NCI-H446 treated with DMSO at 0.1 percent for 48 hours (cell line): ENCODE data around the gene BTBD9.

ENCODE experiments used
- DNase-seq: peaks from one replicate; lab custom pipeline; 2025; lab: John Stamatoyannopoulos, UW

Gene BTBD9

DNA sequence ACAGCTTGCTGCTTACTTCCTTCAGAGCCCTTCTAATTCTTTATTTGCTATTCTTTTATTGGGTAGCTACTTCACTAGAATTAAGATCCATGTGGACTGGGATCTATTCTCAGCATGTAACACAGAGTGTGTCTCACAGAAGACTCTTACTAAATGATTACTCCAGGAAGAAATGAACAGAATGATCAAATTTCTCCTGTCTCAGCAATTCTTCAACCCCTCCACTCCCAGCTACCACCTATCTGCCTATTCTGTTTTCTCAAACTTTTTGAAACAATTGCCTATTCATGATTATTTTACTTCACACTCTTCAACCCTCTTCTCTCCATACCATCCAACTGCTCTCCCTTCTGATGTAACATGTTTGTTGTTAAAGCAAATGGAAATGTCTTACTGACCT lies 132.6 kb downstream of the BTBD9 start:
- DNase-seq = no peak

DNA sequence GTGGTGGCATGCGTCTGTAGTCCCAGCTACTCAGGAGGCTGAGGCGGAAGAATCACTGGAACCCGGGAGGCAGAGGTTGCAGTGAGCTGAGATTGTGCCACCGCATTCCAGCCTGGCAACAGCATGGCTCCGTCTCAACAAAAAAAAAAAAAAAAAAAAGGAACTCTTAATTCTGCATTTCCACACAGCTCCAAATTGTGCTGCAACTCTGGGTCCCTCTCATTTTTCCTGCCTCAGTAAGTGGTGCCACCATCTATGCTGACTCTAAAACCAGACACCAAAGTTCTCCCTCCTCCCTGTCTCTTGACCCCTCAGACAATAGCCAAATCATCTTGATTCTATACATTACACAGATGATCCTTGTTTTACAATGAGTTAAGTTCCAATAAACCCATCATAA lies 133.9 kb downstream of the BTBD9 start:
- DNase-seq = no peak

DNA sequence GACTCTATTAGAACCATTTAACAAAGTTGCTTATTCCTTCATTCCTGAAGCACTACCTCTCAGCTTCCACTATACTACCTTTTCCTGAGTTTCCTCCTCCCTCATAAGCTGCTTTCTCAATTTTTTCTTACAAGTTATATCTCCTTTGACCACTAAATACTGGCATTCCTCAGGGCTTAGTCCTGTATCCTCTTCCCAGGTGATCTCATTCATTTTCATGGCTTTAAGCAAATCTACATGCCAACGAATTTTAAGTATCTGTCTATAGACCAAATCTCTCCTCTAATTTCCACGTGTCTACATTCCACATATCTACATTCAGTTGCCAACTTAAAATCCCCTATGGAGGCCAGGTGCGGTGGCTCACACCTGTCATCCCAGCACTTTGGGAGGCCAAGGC lies 134.7 kb downstream of the BTBD9 start:
- DNase-seq = no peak

DNA sequence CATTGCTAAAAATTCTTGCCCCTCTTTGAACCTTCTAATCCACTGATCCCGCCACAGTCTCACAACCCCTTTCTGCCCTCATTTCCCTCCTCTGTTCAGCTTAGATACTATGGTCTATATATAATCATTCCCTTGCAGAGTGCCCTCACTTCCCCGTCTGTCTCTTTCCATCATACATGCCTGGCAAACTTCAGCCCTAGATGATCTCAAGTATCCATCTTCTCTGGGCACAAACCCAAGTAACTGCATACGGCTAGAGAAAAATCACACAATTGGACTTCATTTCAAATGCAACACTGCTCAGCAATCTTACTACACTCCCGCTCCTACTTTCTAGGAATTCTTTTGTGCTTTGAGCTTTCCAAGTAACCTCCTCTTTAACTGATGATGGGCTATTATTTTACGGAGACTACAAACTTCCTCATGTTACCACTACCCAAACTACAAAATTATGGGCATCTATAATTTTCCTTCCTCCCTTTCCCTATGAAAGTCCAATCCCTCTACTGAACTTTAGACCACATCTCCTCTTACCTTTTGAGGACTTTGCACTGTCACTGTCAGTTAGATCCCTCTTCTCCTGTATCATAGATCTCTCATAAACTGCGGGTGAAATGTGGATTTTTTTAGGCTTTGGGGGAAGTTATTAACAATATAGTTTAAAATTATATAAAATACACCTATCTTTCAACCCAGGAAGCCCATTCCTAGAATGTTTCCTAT lies 135.6 kb downstream of the BTBD9 start:
- peak; percentile 82 for DNase-seq

DNA sequence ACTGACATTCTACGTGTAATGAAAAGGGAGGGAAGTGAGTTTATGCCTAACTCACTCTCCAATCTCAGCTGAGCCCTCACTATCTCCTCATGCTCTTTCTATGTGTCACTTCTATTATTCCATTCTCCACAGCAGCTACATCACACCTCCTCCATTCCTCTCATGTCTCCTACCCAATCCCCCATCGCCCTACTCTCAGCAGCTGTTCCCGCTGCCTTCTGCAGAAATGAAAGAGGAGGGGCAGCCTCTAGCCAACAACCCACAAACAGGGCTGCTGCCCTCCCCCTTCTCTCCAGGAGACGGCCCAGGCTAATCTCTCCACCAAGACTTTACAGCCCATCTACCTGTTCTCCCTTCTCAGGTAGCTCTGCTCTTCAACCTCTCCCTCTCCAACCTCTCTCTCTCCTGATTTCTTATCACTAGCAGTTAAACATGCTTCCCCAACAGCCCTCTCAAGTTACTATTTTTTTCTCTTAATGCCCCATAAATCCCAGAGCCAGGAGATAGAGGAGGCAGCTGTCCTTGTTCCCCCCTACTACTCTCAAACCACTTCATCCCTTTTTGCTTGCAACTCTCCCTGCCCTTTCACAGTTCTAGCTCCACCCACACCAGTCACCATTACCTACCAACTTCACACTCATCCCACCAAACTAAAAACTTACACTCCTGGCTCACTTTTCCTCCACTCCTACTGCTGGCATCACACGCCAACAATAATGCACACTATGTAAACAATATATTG lies 136.5 kb downstream of the BTBD9 start:
- no peak for DNase-seq

DNA sequence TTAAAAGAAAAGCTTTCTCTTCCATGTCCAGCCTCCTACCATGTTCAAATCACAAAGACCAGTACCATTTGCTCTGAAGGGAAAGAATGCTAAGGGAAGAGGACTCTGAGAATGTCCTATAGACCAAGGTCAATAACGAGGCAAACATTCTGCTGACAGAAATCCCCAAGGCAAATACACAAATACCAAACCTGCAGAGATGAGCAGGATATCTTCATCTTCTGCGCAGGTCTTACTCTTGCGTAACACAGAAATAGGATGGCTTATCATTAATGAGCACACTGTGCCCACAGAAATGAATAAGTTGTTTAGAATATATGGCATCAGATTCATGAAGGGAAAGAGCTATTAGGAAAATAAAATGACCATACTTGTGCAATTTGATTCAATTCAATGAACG lies 137.3 kb downstream of the BTBD9 start:
- DNase-seq = no peak

DNA sequence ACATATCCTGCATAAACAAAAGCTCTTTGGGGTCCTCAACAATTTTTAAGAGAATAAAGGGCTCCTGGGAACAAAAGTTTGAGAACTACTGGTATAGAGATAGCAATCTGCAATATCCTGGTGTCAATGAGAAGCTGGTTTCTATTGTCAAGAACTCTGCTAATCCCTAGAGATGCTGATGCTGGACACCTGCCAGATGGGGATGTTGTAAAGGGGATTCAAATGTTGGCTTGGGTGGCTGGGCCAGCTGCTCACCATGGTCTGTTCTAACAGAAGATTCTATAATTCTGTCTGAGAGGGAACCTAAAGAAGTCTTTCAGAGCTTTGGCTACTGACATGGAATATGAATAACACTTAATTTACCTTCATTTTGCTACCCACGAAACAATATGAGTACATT lies 137.8 kb downstream of the BTBD9 start:
- peak; percentile 82 for DNase-seq

DNA sequence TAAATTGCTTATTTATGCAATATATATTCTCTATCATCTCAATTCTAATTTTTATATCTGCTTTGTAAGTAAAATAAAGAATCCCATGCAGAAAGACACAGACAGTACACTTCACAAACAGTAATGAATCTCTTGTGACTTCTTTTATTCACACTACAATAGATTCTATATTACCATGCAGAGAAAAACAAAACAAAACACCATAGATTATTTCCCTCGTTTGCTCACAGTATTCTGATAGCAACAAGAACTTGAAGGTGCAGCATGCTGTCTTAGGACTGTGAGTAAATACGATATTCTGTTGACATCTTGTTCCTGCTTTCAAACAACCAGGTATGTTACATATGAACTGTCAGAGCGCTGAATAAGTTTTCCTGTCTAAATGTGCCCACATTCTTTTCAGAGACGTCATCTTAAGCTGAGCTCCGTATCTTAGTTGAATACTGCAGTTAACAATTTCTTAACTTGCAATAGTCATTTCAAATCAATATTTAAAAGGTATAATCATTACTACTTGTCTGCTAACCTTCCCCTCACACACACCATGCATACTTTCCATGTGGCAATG lies 140.1 kb downstream of the BTBD9 start:
- DNase-seq = no peak

DNA sequence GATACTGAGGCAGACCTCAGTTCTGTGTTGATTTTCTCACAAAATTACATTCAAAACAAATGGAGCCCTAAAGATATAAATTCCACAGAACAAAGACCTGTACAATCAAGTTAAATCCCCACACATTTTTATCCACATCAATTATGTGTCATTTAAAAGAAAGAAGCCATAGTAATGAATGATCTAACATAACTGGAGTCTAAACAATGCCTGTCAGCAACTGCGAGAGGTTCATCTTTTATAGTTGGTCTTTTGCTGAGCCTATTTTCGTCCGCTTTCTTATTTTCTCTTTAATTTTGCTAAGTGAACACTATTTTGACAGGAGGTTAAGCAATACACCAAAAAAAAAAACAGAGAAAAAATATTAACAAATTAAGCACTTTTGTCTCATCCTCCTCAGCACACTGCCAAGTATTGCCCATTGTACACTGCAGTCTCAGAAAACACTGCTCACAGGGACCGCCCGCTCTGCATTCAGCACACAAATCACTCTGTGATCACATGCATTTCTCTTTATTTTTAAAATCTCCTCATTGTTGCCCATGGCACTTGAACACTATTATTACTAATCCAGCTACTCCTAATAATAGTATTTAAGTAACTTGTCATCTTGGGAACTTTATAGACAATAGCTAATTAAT lies 140.8 kb downstream of the BTBD9 start:
- DNase-seq = no peak

DNA sequence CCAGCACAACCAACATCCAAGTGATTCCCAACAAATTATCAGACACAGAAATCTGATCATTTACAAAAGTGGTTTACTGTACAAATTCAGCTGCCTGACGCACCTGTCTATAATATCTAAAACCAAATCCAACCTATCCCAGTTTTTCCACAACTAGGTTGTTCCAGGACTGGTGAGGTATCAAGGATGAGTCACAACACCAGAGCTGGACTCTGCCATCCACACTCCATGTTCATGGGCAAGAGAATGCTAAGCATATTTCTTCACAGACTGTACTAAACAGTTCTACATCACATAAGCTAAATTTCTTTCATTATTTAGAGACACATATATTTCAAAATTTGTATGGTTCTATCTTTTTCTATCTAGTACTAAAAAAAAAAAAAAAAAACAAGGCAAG lies 141.6 kb downstream of the BTBD9 start:
- no peak for DNase-seq

DNA sequence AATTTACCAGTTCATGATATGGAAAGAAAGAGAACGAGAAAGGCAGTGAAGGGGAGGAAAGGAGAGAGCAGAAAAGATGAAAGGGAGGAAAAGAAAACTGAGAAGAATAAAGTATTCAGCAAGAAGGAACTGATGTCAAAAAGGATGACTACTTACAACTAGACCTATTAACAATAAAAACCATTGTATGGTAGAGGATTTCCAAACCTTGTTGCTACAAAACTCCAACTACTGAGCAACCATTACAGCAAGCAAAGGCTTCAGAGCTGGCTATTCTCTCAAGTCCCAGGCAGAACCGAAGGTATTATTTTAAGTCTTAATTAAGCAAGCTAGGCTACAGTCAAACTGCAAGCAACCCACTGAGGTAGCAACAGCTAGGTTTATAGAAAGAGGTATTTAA lies 142.2 kb downstream of the BTBD9 start:
- no peak for DNase-seq

DNA sequence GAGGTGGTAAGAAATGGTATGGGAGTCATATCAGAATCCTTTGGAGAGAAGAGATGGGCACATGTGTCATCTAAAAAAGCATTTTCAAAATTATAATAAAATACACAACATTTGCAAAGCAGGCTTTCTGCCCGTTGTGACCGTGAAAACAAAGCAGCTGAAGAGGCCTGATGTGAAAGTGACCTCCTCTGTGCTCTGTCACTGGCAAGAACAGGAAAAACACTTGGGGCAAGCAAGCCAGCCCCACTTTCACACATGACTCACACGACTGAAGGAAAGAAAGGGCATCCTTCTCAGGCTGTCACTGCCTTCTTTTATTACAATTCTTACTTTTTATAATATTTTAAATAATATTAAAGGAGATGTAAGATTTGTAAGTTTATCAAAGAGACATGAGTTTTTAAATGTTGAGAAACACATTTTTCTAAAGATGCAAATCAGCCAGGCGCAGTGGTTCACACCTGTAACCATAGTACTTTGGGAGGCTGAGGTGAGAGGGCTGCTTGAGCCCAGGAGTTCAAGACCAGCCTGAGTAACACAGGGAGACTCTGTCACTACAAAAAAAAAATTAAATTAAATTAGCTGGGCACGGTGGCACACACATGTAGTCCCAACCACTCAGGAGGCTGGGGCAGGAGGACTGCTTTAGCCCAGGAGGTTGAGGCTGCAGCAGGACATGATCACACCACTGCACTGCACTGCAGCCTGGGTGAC lies 143.7 kb downstream of the BTBD9 start:
- DNase-seq = no peak

DNA sequence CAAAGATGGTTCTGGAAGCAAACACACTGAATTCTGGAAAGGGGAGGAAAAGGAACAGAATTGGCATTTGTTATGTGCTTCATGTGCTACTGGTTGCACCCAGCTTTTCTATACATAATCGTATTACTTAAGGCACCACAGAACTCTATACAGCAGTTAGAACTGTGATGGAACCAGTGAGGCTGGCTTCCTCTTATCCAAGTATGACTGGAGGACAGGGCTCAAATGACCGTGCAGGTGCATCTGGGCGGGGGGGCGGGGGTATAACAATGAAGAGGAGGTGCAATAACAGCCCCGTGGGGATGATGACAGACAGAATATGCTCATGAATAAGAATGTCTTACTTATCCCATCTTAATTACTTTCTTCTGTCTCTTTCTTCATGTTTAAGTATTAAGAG lies 144.2 kb downstream of the BTBD9 start:
- no peak for DNase-seq

DNA sequence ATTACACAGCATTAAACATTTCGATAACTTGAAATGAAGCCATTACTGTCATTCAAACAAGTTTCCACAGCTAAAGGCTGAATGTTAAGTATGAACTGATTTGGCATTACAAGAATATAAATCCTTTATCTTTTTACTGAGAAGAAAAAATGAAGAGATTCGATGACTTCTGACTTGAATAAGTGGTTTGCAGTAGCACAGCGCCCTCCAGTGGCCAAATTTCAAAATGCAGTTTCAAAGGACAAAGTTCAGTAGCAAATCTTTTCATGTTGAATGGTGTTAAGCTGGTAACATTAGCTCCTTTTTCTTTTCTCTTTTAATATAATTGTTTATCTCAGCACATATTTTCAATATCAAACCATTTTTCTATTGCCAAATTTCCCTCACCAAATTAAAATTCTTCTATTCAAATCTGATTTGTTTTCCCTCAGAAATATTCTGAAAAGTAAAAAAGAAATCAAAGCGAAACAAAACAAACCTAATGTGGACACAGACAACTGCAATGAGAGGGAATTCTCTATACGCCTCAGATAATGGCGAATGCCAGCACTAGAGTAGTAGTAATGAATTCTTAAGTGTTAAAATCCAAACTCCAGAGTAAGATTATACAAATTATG lies 145.7 kb downstream of the BTBD9 start:
- peak; percentile 64 for DNase-seq

DNA sequence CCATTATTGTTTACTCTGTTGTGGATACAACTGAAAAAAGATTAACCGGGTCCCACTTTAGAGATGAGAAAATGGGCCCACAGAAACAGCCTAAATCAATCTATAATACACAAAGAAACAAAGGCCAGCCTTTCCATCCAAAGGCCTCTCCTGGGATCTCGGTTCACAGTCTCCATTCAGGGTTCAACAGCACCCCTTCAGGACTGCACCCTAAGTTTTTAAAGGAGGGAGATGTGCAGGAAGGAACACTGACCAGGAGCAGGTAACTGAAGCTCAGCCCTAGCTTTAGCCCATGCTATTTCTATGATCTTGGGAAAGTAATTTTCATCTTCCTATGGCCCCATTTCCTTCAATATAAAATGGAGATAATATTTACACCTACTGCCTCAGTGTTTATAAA lies 147.7 kb downstream of the BTBD9 start:
- DNase-seq = no peak

DNA sequence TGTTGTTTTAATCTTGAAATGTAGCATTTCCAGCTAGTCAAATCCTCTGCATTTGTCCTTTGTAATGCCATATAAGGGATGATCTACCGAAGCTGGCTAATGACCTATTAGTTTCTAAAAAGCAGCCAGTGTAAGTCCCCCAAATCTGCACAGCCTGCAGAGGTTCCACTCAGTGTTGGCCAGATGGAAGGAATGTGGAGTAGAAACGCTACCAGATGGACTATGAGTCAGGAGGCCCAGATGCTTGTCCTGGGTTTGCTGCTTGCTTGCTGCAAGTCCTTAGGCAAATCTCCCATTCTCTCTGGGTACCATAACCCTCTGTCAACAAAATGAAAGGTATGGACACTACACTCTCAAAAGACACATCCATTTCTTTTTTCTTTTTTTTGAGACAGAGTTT lies 149.8 kb downstream of the BTBD9 start:
- DNase-seq = peak; percentile 87

DNA sequence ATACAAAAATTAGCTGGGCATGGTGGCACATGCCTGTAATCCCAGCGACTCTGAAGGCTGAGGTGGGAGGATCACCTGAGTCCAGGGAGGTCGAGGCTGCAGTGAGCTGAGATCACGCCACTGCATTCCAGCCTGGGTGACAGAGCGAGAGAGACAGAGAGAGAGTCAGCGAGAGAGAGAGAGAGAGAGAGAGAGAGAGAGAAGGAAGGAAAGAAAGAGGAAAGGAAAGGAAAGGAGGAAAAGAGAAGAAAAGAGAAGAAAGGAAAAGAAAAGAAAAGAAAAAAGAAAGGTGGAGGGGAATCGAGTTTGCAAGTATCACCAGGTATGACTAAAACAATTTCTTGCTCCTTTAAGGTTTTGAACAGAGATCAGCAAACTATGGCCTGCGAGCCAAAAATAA lies 152.3 kb downstream of the BTBD9 start:
- DNase-seq = no peak

DNA sequence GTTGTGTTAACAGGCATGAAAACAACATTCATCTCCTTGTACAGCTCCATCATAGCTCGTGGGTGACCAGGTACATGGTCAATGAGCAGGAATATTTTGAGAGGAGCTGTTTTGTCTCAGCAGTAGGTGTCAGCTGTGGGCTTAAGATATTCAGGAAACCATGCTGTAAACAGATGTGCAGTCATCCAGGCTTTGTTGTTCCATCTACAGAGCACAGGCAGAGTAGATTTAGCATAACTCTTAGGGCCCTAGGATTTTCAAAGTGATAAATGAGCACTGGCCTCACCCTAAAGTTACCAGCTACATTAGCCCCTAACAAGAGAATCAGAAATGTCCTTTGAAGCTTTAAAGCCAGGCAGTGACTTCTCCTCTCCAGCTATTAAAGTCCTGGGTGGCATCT lies 154.2 kb downstream of the BTBD9 start:
- DNase-seq = no peak

DNA sequence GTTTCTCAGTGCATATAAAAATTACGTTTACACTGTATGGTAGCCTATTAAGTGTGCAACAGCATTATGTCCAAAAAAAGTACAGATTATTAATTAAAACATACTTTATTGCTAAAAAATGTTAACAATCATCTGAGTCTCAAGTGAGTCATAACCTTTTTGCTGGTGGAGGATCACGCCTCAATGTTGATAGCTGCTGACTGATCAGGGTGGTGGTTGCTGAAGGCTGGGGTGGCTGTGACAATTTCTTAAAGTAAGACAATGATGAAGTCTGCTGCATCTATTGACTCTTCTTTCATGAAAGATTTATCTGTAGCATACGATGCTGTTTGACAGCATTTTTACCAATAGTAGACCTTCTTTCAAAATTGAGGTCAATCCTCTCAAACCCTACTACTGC lies 155.1 kb downstream of the BTBD9 start:
- DNase-seq = no peak

DNA sequence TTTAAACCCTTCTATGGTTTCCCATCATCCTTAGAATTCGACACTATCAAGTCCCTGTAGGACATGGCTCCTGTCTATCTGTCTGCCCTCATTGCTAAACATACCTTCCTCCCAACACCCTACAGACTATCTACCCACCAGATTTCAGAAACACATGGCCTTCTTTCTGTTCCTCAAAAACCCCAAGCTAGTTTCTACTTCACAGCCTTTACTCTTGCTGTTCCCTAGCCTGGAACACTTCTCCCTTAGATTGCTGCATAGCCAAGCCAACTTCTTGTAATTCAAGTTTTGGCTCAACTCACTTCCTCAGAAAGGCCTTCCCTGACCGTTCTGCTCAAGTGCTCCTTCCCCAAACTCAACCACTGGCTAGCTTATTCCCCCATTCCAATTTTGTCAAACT lies 156.2 kb downstream of the BTBD9 start:
- DNase-seq = no peak

DNA sequence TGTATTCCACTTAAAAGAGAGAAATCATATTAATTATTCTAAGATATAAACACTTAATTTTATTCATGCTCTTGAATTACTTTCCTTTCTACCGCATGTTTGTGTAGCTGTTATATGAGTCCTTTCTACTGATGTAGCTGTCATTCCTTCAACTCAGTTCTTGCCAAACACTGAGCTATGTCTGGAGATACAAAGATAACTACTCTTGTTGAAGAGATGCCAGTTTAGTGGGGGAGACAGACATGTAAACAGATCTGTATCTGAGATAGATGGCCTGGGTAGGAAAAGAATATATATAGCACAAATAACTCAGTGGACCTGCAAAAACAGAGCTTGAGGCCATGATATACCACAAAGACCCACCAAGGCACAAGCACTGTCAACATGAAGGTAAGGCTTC lies 157.3 kb downstream of the BTBD9 start:
- DNase-seq = no peak

DNA sequence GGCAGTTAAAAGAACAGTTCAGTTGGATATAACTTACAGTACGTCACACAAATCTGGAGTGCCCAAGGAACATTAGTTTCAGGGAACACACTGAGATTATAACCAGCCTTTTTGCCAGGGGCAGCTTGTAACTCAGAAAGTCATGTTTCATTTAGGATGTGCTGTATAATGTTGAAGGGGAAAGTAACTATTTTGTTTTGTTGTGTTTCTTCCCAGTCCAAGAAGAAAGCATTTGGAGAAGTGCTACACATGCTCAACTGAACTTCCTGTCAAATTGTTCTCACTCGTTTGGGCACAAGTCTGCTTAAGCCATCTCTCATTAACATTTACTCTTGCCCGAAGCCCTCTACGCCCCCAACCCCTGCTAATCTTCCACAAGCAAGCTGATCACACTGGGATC lies 157.9 kb downstream of the BTBD9 start:
- DNase-seq = no peak
